GM12874 (cell line): ENCODE measurements around the gene TENM4.

Experiments used
- CTCF ChIP-seq: IDR thresholded peaks from 2 replicates; pipeline ENCODE4 v1.5.1; 2011; ENCODE audit warnings: low read depth, mild to moderate bottlenecking, control low read depth, low read length, moderate library complexity; ENCODE audit not compliant: insufficient read depth

TENM4 gene

GRCh38 chr11:78796956-78797355 is 643.9 kb downstream of the TENM4 start:
- TF ChIP-seq CTCF, result no peak

GRCh38 chr11:78795621-78796261 is 645.1 kb downstream of the TENM4 start:
- no peak for TF ChIP-seq CTCF

- no peak for TF ChIP-seq CTCF
Observed at GRCh38 chr11:78791964-78792363, 648.9 kb downstream of the TENM4 start.

- TF ChIP-seq CTCF, result no peak
Observed at GRCh38 chr11:78791254-78791653, 649.6 kb downstream of the TENM4 start.

GRCh38 chr11:78790784-78791183 is 650.0 kb downstream of the TENM4 start:
- no peak for TF ChIP-seq CTCF

- no peak for TF ChIP-seq CTCF
Observed at GRCh38 chr11:78789375-78789774, 651.5 kb downstream of the TENM4 start.

- TF ChIP-seq CTCF, result no peak
Observed at GRCh38 chr11:78788533-78788932, 652.3 kb downstream of the TENM4 start.
